Stomach (tissue), 4 donors: ENCODE results near the gene ERO1B.

Source experiments
- CTCF ChIP-seq, 7 experiments: fragments of 450-650 bp in 4 of 7; fragments of 200-600 bp in 3 of 7; sonication (generic) in 3 of 7; IDR thresholded peaks; one replicate each; pipeline ENCODE4 v1.5.1; 2016 to 2019; ENCODE audit warnings: antibody characterized with exemption in 7 of 7, control low read depth in 2 of 7, mild to moderate bottlenecking in 1 of 7
- POLR2A ChIP-seq, 4 donors: fragments of 450-650 bp; IDR thresholded peaks; one replicate each; pipeline ENCODE4 v1.6.1; 2016; ENCODE audit warnings: antibody characterized with exemption in 4 of 4, control low read depth in 2 of 4, mild to moderate bottlenecking in 1 of 4, moderate library complexity in 1 of 4
- POLR2AphosphoS5 ChIP-seq, 3 donors: sonication (generic); formaldehyde crosslinking; IDR thresholded peaks; one replicate each; pipeline ENCODE4 v1.6.1; 2016; ENCODE audit warnings: antibody characterized with exemption in 3 of 3

- TF ChIP-seq CTCF (IDR thresholded peaks at IDR 0.05) (no peak), POLR2A (IDR thresholded peaks at IDR 0.05) (no peak), POLR2AphosphoS5 (IDR thresholded peaks at IDR 0.05) (peak in 1 of 3 donors; percentile 25)
Observed at GRCh38 chr1:236292425-236292824, 10.7 kb upstream of the ERO1B start.
